GM12892 (cell line): ENCODE measurements around the gene COL18A1.

Experiments used
- DNase-seq: peaks from one replicate; pipeline ENCODE4 v3.0.0; 2011; ENCODE audit not compliant: insufficient read length
- FAIRE-seq: peaks from 2 replicates; lab custom pipeline; 2011; peaks lifted over from hg19 to GRCh38; lab: Jason Lieb, UNC
- POLR2A ChIP-seq: IDR thresholded peaks from 2 replicates; pipeline ENCODE4 v1.6.1; 2011; ENCODE audit warnings: low read depth, low read length, control low read depth
- POLR2AphosphoS5 ChIP-seq: IDR thresholded peaks from 2 replicates; pipeline ENCODE4 v1.6.1; 2011; ENCODE audit warnings: low read depth, low read length, control low read depth
- TAF1 ChIP-seq: IDR thresholded peaks from 2 replicates; pipeline ENCODE4 v1.6.1; 2011; ENCODE audit warnings: low read depth, mild to moderate bottlenecking, control low read depth, low read length, borderline replicate concordance

The COL18A1 gene

DNA sequence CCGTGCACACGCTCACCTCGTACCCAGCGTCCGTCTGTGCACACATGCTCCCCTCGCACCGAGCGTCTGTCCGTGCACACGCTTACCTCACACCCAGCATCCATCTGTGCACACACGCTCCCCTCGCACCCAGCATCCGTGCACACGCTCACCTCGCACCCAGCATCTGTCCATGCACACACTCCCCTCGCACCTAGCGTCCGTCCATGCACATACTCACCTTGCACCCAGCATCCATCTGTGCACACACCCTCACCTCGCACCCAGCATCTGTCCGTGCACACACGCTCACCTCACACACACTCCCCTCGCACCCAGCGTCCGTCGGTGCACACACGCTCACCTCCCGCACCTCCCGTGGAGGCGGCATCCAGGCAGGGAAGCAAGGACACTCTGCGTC is 24.4 kb upstream of the COL18A1 start:
- FAIRE-seq (no peak), DNase-seq (no peak)
- no peak for TF ChIP-seq POLR2AphosphoS5
- TF ChIP-seq TAF1, result no peak
- no peak for TF ChIP-seq POLR2A

DNA sequence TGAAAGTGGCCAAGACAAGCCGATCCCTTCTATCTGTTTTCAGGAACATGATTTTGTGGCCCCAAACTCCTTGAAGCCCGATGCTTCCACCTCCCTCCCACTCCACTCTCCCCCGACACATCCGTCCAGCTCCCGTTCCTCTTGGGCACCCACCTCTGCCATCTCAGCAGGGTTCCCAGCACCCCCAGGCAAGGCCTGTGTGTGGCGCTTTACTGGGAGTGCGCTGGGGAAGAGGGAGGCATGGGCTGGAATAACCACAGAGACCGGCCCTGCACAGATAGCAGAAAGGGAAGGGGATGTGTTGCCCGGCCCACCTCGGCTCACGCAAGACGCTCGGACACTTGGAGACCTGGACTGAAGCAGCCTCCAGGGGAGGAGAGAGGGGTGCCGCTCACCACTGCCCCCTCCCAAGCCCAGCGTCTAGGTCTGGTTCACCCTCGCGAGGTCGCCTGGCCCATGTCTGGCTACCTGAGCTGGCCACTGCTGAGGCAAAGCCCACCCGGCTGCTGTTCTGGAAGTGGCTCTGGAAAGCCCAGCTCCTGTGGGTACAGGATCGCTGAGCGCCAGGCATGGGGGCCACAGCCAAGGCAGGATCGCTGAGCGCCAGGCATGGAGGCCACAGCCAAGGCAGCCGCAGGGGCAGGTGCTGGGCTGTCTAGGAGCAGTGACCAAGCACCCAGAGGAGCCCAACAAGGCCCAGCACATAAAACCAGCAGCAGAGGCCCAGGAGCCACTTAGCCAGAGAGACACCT is 23.8 kb upstream of the COL18A1 start:
- no peak for FAIRE-seq
- DNase-seq, result no peak
- TF ChIP-seq TAF1, result no peak
- TF ChIP-seq POLR2AphosphoS5, result no peak
- TF ChIP-seq POLR2A, result no peak

DNA sequence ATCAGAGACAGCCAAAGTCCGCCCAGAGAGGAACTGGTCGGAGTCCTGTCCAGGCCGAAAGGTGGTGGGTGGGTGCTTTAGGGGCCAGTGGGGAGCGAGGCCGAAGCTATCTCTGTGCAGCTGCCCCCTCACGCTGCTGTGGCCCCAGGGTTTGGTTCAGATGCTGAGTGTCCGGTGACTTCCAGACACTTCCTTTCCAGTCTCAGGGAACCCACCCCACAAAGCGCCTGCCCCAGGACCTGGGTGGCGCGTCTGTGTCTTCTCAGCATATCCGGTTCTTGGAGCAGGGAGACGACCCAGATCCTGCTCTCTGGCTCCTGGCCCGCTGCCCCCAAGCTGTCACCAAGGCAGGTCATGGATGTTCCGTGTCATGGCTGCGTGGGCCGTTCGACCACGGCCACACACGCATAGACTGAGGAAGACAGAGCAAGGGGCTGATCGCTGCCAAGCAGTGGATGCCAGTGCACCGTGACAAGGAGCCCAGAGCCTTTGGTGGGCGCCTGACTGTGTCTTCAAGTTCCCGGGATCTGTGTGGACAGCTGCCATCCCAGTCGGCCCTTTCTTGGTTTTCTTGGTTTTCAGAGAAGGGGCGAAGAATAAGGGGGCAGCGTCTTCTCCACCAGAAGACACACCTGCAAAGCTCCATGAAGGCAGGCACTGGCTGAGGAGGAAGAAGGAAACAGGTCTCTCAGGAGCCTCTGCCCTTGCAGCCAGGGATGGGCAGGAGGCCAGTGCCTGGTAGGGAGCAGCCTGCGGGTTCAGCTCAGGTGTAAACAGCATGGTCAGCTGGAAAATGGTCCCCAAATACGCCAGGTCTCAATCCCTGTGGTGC is 22.9 kb upstream of the COL18A1 start:
- DNase-seq, result no peak
- TF ChIP-seq TAF1, result no peak
- no peak for TF ChIP-seq POLR2A
- TF ChIP-seq POLR2AphosphoS5, result no peak
- no peak for FAIRE-seq

GRCh38 chr21:45382697-45382997 is 22.3 kb upstream of the COL18A1 start:
- FAIRE-seq, result no peak
- DNase-seq, result no peak
- TF ChIP-seq POLR2A (no peak), TAF1 (no peak), POLR2AphosphoS5 (no peak)

GRCh38 chr21:45383111-45383614 is 21.8 kb upstream of the COL18A1 start:
- no peak for DNase-seq
- FAIRE-seq, result no peak
- no peak for TF ChIP-seq POLR2A
- TF ChIP-seq POLR2AphosphoS5, result no peak
- TF ChIP-seq TAF1, result no peak

- no peak for FAIRE-seq
- no peak for DNase-seq
- TF ChIP-seq POLR2AphosphoS5, result no peak
- TF ChIP-seq POLR2A, result no peak
- no peak for TF ChIP-seq TAF1
Observed at GRCh38 chr21:45383615-45384201, 21.3 kb upstream of the COL18A1 start.

- TF ChIP-seq POLR2A, result no peak
- no peak for TF ChIP-seq TAF1
- TF ChIP-seq POLR2AphosphoS5, result no peak
- no peak for FAIRE-seq
- DNase-seq, result no peak
Observed at GRCh38 chr21:45384656-45385548, 20.1 kb upstream of the COL18A1 start.

- no peak for DNase-seq
- FAIRE-seq, result no peak
- TF ChIP-seq POLR2A (no peak), POLR2AphosphoS5 (no peak), TAF1 (no peak)
Observed at GRCh38 chr21:45385549-45386050, 19.4 kb upstream of the COL18A1 start.

DNA sequence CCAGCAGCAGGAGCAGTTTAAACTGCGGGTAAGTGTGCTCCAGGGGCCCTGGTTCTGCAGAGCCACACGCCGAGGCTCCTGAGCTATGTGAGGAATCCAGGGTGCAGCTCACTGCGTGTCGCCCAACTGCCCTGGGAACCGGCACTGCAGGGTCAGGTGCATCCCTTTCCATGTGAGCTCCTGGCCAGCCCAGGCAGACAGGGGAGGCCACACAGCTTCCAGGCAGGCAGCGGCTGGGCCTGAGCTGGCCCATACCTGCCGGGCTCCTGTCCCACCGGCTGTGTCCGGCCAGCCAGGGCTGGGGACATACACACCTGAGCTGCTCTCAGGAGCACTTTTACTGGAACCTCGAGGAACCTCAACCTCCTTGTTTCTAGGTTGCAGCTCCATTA is 18.6 kb upstream of the COL18A1 start:
- DNase-seq (no peak), FAIRE-seq (no peak)
- TF ChIP-seq POLR2AphosphoS5, result no peak
- no peak for TF ChIP-seq POLR2A
- no peak for TF ChIP-seq TAF1

DNA sequence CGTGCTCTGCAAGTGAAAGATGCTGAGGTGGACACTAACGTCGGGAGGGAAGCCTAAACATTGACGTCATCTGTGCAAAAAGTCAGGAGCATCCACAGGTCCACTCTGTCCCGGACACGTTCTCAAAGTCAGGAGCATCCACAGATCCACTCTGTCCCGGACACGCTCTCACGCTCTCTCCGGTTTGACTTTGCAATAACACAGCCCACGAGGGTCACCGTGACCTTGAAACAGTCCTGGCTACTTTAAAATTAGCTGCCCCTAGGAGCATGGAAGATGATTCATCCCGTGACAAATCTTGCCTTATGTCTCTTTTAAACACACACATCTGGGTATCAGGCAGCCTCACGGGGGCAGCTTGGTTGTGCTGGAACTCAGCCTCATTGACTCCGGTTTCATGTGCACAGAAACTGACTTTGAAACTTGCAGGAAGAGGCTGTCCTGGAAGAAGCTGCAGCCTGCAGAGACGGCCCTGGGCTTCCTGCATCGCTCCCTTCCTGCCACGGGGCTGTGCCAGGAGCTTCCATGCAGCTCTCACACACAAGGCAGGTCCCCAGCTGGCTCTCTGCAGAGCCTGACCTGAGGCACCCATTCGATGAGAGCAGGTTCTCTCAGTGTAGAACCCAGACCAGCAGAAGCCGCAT is 18.1 kb upstream of the COL18A1 start:
- TF ChIP-seq POLR2A (no peak), TAF1 (no peak), POLR2AphosphoS5 (no peak)
- FAIRE-seq, result no peak
- no peak for DNase-seq
